ENCODE results near the gene ELK1.

Gene ELK1

DNA sequence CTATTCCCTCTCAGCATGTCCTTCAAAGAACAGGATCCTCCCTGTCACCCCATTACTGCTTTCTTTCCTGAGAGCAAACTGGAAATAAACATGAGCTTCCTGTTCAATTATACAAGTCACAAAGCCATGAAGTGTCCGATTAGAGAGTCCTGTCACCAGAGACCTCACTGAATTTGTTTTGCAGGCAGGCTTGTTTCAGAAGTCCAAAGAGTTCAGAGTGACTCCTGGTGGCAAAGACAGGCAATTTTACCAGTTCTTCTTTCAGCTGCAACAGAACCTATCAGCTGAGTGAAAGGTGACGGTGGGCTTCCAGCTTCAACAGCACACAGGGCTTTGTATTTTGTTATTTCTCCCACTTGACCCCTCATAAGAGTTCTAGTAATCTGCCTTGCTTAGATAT is 6.4 kb downstream of the ELK1 start:
- no peaks in the 10 kb centered on the region for H3K27me3 ChIP-seq (replicated peaks; ENCODE audit: control insufficient read depth, insufficient read depth, low read length)
- no peaks in the 10 kb centered on the region; the same call in none of the 2 replicates for H3K36me3 ChIP-seq (ENCODE audit: control insufficient read depth, insufficient read depth, low read length)
- no peak for DNase-seq (ENCODE audit: extremely low read depth, insufficient read length)
- peak; percentile 28 for TF ChIP-seq CTCF (IDR thresholded peaks at IDR 0.05; ENCODE audit: insufficient read depth, low read length, poor library complexity, severe bottlenecking)
- no peak overlapping the region for H3K4me3 ChIP-seq (replicated peaks; ENCODE audit: low read depth, low read length)

- no peak for DNase-seq (ENCODE audit: extremely low read depth, insufficient read length)
- Histone ChIP-seq H3K4me3 (replicated peaks; ENCODE audit: low read depth, low read length) (no peak overlapping the region), H3K36me3 (ENCODE audit: control insufficient read depth, insufficient read depth, low read length) (no peaks in the 10 kb centered on the region; the same call in none of the 2 replicates), H3K27me3 (replicated peaks; ENCODE audit: control insufficient read depth, insufficient read depth, low read length) (no peaks in the 10 kb centered on the region)
- TF ChIP-seq CTCF (IDR thresholded peaks at IDR 0.05; ENCODE audit: insufficient read depth, low read length, poor library complexity, severe bottlenecking): no peak
These were observed 11.5 kb downstream of the ELK1 start for GRCh38 chrX:47638816-47639215.

DNA sequence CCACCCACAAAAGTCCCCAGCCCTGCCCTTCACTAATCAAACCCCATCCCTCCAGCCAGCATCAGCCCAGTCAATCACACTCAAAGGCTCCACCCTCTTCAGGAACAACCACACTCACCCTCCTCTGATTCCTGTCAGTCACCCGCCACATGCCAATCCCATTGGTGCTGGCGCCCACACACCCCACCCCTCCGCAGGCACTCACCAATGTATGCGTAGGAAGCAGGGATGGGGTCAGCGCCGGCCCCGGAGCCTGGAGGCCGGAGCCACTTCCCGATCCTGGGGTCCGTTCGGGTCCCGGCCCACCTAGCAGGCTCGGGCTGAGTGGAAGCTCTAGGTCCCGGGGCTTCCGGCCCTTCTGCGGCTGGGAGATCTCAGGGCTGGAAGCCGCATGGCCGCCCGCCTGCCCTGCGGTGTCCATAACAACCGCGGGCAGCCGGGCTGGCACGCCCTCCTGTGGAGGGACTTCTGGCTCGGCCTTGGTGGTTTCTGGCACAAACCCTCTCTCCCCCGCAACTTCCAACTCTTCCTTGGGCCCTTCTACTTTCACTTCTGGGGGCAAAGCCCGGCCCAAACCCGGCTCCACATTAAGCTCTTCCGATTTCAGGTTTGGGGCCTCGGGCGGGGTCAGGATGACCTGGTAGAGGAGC is 12.7 kb downstream of the ELK1 start:
- Histone ChIP-seq H3K4me3 (replicated peaks; ENCODE audit: low read depth, low read length) (no peak overlapping the region), H3K36me3 (ENCODE audit: control insufficient read depth, insufficient read depth, low read length) (no peaks in the 10 kb centered on the region; the same call in none of the 2 replicates), H3K27me3 (replicated peaks; ENCODE audit: control insufficient read depth, insufficient read depth, low read length) (no peaks in the 10 kb centered on the region)
- DNase-seq (ENCODE audit: extremely low read depth, insufficient read length): peak; percentile 65
- TF ChIP-seq CTCF (IDR thresholded peaks at IDR 0.05; ENCODE audit: insufficient read depth, low read length, poor library complexity, severe bottlenecking): no peak

GRCh38 chrX:47634871-47635575 is 15.3 kb downstream of the ELK1 start:
- no peak for TF ChIP-seq CTCF (IDR thresholded peaks at IDR 0.05; ENCODE audit: insufficient read depth, low read length, poor library complexity, severe bottlenecking)
- Histone ChIP-seq H3K36me3 (ENCODE audit: control insufficient read depth, insufficient read depth, low read length) (no peaks in the 10 kb centered on the region; the same call in none of the 2 replicates), H3K4me3 (replicated peaks; ENCODE audit: low read depth, low read length) (no peak overlapping the region), H3K27me3 (replicated peaks; ENCODE audit: control insufficient read depth, insufficient read depth, low read length) (no peaks in the 10 kb centered on the region)
- no peak for DNase-seq (ENCODE audit: extremely low read depth, insufficient read length)

- Histone ChIP-seq H3K36me3 (ENCODE audit: control insufficient read depth, insufficient read depth, low read length) (no peaks in the 10 kb centered on the region; the same call in none of the 2 replicates), H3K27me3 (replicated peaks; ENCODE audit: control insufficient read depth, insufficient read depth, low read length) (no peaks in the 10 kb centered on the region), H3K4me3 (replicated peaks; ENCODE audit: low read depth, low read length) (no peak overlapping the region)
- no peak for DNase-seq (ENCODE audit: extremely low read depth, insufficient read length)
- TF ChIP-seq CTCF (IDR thresholded peaks at IDR 0.05; ENCODE audit: insufficient read depth, low read length, poor library complexity, severe bottlenecking): no peak
These were observed 16.4 kb downstream of the ELK1 start for GRCh38 chrX:47633689-47634590.
